Epidermal melanocyte (primary cell): ENCODE measurements around the gene KCTD6.

ENCODE experiments used
- DNase-seq: peaks from one replicate; pipeline ENCODE4 v3.0.0; 2011; ENCODE audit warnings: low spot score; ENCODE audit not compliant: insufficient read length

KCTD6 gene

GRCh38 chr3:58485801-58486435 is 6.0 kb upstream of the KCTD6 start:
- DNase-seq: no peak

- DNase-seq: no peak
Measured at GRCh38 chr3:58487140-58487886, 4.6 kb upstream of the KCTD6 start.

- no peak for DNase-seq
Measured at GRCh38 chr3:58488967-58489366, 2.9 kb upstream of the KCTD6 start.

- DNase-seq: no peak
Measured at GRCh38 chr3:58490860-58491501, 915 bp upstream of the KCTD6 start.

- DNase-seq: no peak
Measured at GRCh38 chr3:58492494-58492905, 604 bp downstream of the KCTD6 start.

GRCh38 chr3:58494107-58494506 is 2.2 kb downstream of the KCTD6 start:
- DNase-seq: no peak

- DNase-seq: no peak
Measured at GRCh38 chr3:58495101-58495500, 3.2 kb downstream of the KCTD6 start.

- no peak for DNase-seq
Measured at GRCh38 chr3:58496206-58496857, 4.4 kb downstream of the KCTD6 start.

GRCh38 chr3:58497097-58497496 is 5.2 kb downstream of the KCTD6 start:
- DNase-seq: no peak

GRCh38 chr3:58502872-58503271 is 11.0 kb downstream of the KCTD6 start:
- DNase-seq: no peak

- DNase-seq: no peak
Measured at GRCh38 chr3:58507356-58508078, 15.6 kb downstream of the KCTD6 start.

- DNase-seq: no peak
Measured at GRCh38 chr3:58508437-58508836, 16.5 kb downstream of the KCTD6 start.

- DNase-seq: no peak
Measured at GRCh38 chr3:58514405-58514804, 22.5 kb downstream of the KCTD6 start.

- DNase-seq: no peak
Measured at GRCh38 chr3:58518291-58518789, 26.4 kb downstream of the KCTD6 start.

- no peak for DNase-seq
Measured at GRCh38 chr3:58519668-58520402, 27.9 kb downstream of the KCTD6 start.

- no peak for DNase-seq
Measured at GRCh38 chr3:58520403-58521335, 28.8 kb downstream of the KCTD6 start.

GRCh38 chr3:58521336-58521670 is 29.4 kb downstream of the KCTD6 start:
- DNase-seq: no peak

- no peak for DNase-seq
Measured at GRCh38 chr3:58521917-58522631, 30.2 kb downstream of the KCTD6 start.
